OCI-M2 (cell line): ENCODE measurements around the gene ABHD16A.
A peak's percentile ranks its signal among the peaks of the same experiment; 100 is the strongest.

Experiments
- DNase-seq: peaks from one replicate; lab custom pipeline; 2025; ENCODE audit not compliant: unreplicated experiment; lab: John Stamatoyannopoulos, UW

Gene ABHD16A

GRCh38 chr6:31702819-31703716 is at the start of gene ABHD16A:
Gene ABHD16A (minus strand): TSS chr6:31703324. CDS start chr6:31703281, 43 bp downstream.
- DNase-seq = peak; percentile 92

GRCh38 chr6:31752739-31753319 is 49.7 kb upstream of the ABHD16A start:
- DNase-seq = no peak

- no peak for DNase-seq
These were observed 47.4 kb upstream of the ABHD16A start for GRCh38 chr6:31750411-31751022.

- no peak for DNase-seq
These were observed 46.3 kb upstream of the ABHD16A start for GRCh38 chr6:31749301-31750036.

GRCh38 chr6:31744422-31744821 is 41.3 kb upstream of the ABHD16A start:
- no peak for DNase-seq

GRCh38 chr6:31742894-31743293 is 39.8 kb upstream of the ABHD16A start:
- DNase-seq = no peak

GRCh38 chr6:31741815-31742214 is 38.7 kb upstream of the ABHD16A start:
- DNase-seq = no peak

GRCh38 chr6:31740397-31741223 is 37.5 kb upstream of the ABHD16A start:
- no peak for DNase-seq

- peak; percentile 98 for DNase-seq
These were observed 36.7 kb upstream of the ABHD16A start, which contains the start of gene MSH5 for GRCh38 chr6:31739639-31740396. Gene MSH5 (plus strand): TSS chr6:31740005. CDS start chr6:31740467, 462 bp downstream.

- peak; percentile 62 for DNase-seq
These were observed 35.2 kb upstream of the ABHD16A start for GRCh38 chr6:31737991-31738979.

GRCh38 chr6:31737315-31737990 is 34.3 kb upstream of the ABHD16A start:
- peak; percentile 57 for DNase-seq

- DNase-seq = no peak
These were observed 33.7 kb upstream of the ABHD16A start for GRCh38 chr6:31736768-31737314.

GRCh38 chr6:31736021-31736767 is 33.1 kb upstream of the ABHD16A start, which contains the start of gene CLIC1:
Gene CLIC1 (minus strand): TSS chr6:31736530. CDS start chr6:31736300, 230 bp downstream.
- DNase-seq = peak; percentile 75

GRCh38 chr6:31734821-31735406 is 31.8 kb upstream of the ABHD16A start:
- no peak for DNase-seq

- no peak for DNase-seq
These were observed 31.2 kb upstream of the ABHD16A start for GRCh38 chr6:31734247-31734820.

GRCh38 chr6:31733734-31734133 is 30.6 kb upstream of the ABHD16A start:
- no peak for DNase-seq
